SIG-M5 (cell line): Measurements from ENCODE around the gene DMRT3.

Experiments
- DNase-seq: peaks from one replicate; lab custom pipeline; 2025; lab: John Stamatoyannopoulos, UW

Gene DMRT3

DNA sequence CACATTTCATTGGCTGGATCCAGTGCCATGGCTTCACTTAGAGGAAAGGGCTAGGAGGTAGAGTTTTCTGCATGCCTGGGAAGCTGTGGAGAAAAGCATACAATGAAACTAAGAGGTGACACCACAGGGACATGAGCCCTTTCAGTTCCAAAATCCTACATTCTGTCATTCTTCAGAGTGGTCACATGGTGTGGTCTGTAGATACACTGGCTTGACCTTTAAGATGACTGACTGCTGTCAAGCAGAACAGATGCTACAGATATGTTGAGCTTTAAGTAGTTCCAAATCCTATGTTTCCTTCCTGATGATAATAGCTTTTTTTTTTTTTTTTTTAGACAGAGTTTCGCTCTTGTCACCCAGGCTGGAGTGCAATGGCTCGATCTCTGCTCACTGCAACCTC lies 26.2 kb downstream of the DMRT3 start:
- DNase-seq = no peak

DNA sequence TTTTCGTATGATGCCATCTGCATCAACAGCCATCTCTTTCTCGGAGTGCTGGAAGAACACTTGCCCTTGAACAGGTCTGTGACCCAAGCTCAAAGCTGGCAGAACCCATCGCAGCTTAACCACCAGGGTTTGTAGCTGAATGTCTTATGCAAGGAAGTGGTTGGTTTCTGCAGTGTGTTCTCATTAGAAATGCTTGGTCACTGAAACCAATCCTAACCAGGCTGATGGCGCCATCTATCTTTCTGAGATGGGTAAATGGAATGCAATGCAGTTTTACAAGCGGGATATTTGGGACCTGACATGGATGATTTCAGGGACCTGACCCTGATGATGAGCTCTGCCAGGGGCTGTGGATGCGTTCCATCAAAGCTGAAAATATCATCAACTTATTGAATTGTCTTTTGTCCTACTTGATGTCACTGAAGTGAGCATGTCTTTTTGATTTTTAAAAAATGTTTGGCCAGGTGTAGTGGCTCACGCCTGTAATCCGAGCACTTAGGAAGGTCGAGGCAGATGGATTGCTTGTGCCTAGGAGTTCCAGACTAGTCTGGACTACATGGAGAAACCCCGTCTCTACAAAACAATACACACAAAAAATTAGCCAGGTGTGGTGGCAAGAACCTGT lies 28.7 kb downstream of the DMRT3 start:
- no peak for DNase-seq

DNA sequence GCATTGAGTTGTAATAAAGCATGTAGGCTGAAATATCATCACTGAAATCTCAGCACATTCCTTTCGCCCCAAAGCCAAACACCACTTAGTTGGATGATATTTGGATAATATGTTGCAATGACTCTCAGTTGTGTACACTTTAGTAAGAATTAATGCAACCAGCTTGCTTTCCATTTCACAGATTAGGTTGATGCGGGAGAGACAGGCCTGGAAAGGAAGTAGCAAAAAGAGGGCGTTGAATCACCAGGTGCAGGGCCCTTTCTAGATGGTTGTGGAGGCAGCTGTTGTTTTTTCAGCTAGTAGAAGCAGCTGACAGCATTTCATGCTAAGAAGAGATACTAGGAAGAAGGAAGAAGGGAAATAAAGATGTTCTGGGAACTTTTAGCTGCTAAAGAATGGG lies 30.9 kb downstream of the DMRT3 start:
- no peak for DNase-seq

DNA sequence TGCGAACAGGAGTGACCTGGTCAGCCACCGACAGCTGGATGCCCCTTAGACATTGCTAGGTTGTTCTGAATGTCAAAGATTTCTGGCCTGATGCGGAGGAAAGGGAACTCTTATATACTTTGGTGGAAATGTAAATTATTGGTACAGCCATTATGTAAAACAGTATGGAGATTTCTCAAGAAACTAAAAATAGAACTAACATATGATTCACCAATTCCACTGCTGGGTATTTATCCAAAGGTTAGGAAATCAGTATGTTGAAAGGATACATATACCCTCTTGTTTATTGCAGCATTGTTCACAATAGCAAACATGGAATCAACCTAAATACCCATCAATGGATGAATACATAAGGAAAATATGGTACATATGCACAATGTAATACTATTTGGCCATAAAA lies 31.8 kb downstream of the DMRT3 start:
- no peak for DNase-seq

- no peak for DNase-seq
Measured at GRCh38 chr9:1009101-1009707, 32.7 kb downstream of the DMRT3 start.

GRCh38 chr9:1013021-1013420 lies 36.6 kb downstream of the DMRT3 start:
- DNase-seq = no peak

- DNase-seq = no peak
Measured at GRCh38 chr9:1014225-1014624, 37.8 kb downstream of the DMRT3 start.

DNA sequence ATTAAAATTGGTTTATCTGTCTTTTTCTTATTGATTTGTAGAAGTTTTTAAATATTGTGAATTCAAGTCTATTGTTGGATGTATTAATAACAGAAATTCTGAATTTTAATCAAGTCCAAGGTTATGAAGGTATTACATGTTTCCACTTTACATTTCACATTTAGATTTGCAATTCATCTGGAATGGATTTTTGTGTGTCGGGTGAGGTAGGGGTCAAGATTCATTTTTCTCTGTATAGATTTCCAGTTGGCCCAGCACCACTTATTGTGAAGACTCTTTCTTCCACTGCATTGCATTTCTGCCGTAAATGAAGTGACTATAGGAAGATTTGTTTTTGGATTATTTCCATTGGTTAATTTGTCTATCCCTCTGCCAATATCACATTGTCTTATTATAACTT lies 38.2 kb downstream of the DMRT3 start:
- no peak for DNase-seq

DNA sequence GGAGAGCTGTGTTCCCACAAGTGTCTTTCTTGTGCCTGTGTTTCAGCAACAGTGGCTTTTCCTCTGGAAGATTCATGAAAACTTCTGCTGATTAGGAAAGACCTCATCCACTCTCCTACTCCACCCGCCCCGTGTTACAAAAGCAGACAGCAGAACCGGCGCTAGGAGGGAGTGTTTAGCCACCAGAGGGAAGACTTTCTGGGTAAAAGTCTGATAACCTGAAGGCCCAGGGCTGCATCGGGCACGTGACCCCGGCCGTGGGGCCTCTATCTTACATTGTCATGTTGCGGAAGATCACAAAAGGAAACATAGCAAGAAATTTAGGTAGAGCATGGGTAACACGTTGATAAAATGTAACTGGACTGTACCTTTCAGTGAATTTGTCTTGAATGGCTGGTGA lies 41.7 kb downstream of the DMRT3 start:
- no peak for DNase-seq

DNA sequence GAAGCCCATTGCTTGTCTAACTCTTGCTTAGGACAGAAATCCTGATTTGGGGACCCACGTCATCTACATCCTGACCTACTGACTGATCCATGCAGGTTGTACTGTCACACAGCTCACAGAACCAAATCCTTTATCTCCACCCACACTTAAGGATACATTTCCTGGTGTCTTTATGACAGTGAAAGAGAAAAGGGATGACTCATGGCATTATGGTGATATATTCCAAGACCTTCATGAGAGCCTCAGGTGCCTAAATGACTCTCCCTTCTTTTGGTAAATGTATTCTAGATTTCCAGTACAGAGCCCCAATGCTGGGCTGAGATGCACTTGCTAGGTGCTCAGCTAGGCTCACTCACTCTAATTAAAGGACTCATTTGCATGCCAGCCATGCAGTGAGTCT lies 47.7 kb downstream of the DMRT3 start:
- DNase-seq = no peak

DNA sequence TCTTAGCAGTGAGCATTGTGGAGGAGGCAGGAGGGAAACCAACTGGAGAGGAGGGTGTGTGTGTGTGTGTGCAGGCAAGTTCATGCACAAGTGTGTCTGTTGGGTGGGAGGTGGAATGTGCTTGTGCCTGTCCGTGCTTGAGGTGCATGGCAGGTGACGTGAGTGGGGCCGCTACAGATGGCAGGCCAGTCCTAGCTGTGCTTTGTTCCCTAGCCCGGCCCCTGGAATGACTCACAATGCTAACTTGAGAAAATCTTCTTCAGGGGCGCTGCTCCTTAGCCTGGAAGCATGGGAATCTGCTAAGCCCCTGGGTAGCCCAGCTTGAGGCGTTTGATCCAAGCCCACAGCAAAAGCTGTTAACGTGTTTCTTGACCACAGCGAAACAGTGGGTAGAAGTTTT lies 48.7 kb downstream of the DMRT3 start:
- no peak for DNase-seq

GRCh38 chr9:1026219-1026618 lies 49.8 kb downstream of the DMRT3 start:
- DNase-seq = no peak

DNA sequence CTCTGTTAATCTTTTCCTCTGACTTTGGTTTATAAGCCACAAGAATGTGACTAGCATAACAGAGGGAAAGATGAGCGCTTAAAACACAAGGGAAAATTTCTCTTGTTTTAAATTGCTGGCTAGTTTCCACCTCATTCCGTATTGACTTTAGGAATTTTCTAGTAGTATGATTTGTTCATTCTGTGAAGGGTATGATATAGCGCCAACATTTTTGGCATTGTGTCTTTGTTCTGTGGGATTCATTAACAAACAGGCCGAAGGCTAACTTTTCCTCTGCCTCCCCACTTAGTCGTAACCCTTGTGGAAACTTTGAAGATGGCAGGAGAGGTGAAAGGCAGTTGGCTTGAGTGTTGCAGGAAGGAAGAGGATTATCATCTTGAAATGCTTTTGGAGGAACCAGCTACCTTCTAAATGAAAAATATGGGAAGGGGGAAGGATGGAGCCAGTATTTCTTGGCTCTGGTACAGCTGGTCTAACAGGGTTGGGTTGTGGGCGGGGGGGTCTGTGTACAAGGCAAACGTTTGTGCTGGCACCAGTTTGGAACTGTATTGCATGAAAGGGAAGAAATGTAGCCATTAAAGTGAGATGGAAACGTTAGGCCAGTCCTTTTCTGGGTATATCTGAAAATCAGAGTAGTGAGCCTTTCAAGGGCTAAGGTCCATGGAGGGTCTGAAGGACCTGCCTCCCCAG lies 52.2 kb downstream of the DMRT3 start:
- DNase-seq = no peak

DNA sequence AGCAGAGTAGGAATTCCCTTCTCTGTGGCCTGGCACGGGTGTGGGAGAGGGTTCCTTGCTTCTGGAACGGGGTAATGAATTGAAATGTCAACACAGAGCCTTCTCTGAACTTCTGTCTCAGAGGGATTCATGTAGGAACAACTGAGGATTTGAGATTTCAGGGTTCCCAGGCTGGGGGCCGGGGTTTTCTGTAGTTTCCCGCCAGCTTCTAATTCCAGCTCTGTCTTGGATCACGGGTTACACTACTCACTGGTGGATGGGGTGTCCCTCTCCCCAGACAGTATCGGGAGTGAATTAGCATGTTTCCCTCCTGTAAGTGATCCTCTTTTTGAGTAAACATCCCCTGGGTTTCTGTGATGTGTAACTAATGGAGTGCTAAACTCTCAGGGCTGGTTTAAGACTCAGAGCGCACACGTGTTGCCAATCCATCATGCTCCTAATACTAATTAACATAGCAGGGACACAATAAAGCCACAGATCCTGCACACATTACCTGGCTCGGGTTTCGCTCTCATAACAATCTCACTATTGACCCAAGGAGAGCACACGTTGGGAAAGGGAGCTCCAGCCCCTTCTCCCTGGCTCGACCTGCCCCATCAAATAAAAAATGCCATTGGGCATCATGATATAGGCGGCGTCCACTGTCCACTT lies 55.6 kb downstream of the DMRT3 start:
- no peak for DNase-seq

GRCh38 chr9:1034271-1034670 lies 57.8 kb downstream of the DMRT3 start:
- no peak for DNase-seq

- no peak for DNase-seq
Measured at GRCh38 chr9:1039589-1039988, 63.1 kb downstream of the DMRT3 start.
